Spleen (tissue), 7 donors: ENCODE data around the gene CCDC80.

ENCODE experiments used
- CTCF ChIP-seq, 11 experiments: fragments of 200-600 bp in 7 of 11; fragments of 450-650 bp in 4 of 11; sonication (generic) in 4 of 11; IDR thresholded peaks in 8 of 11; conservative IDR thresholded peaks in 3 of 11; 1 replicate in 7 of 11; 2 replicates in 4 of 11; pipeline versions ENCODE4 v1.4.0 to v1.8.0; 2016 to 2021; ENCODE audit warnings: antibody characterized with exemption in 11 of 11, inconsistent platforms in 4 of 11, mild to moderate bottlenecking in 1 of 11
- POLR2AphosphoS5 ChIP-seq, 3 donors: sonication (generic); formaldehyde crosslinking; IDR thresholded peaks; one replicate each; pipeline ENCODE4 v1.5.1; 2017; ENCODE audit warnings: antibody characterized with exemption in 3 of 3
- donor health status: DM: no; HTN: no; CAD: no; lungs with moderate emphysema.
- donor health status: DM: no; HTN: no; CAD: no.
- donor health status: DM: no; HTN: no; CAD: no.

- TF ChIP-seq CTCF (IDR thresholded peaks at IDR 0.05 in 8 of 11, conservative IDR thresholded peaks at IDR 0.05 in 3 of 11) (no peak), POLR2AphosphoS5 (IDR thresholded peaks at IDR 0.05) (no peak)
Measured at GRCh38 chr3:112671930-112672715, 31.2 kb upstream of the CCDC80 start.
